ENCODE results near the gene NPAS3. TPM values are rescaled to one million over a fixed set of nuclear protein-coding genes. Genes with fewer than 3 reads are reported as not detected.

Gene NPAS3
- total RNA-seq, 3 donors from 2014 or later = 0.96 to 4.0 (median 2.0) TPM

GRCh38 chr14:32940711-32941667, 2.3 kb downstream of the NPAS3 start:
- H3K27ac ChIP-seq = peak overlapping the region in 1 of 2 donors; percentile 88
- H3K9me3 ChIP-seq = no peaks in the 10 kb centered on the region
- TF ChIP-seq POLR2AphosphoS5 (IDR thresholded peaks at IDR 0.05) (no peak), POLR2A (IDR thresholded peaks at IDR 0.05) (no peak), CTCF (IDR thresholded peaks at IDR 0.05) (no peak)
- peaks cover 0 to 3% of the 10 kb centered on the region in 2 donors for H3K4me1 ChIP-seq
- intact Hi-C loops (cut with DNase I; ENCODE audit: low total_unique reads) = no loop called here
- peaks cover 0 to 3% of the 10 kb centered on the region in 2 donors for H3K27me3 ChIP-seq
- no peak for DNase-seq (ENCODE audit: low spot score in 2 of 2)
- peak overlapping the region in 2 of 3 donors; percentile 73 to 95 for H3K4me3 ChIP-seq
- H3K36me3 ChIP-seq = no peaks in the 10 kb centered on the region

- H3K36me3 ChIP-seq = no peaks in the 10 kb centered on the region
- H3K9me3 ChIP-seq = no peaks in the 10 kb centered on the region
- H3K4me3 ChIP-seq = no peak overlapping the region
- H3K27ac ChIP-seq = no peak overlapping the region
- peaks cover 0 to 3% of the 10 kb centered on the region in 2 donors for H3K27me3 ChIP-seq
- TF ChIP-seq POLR2AphosphoS5 (IDR thresholded peaks at IDR 0.05) (no peak), POLR2A (IDR thresholded peaks at IDR 0.05) (no peak), CTCF (IDR thresholded peaks at IDR 0.05) (no peak)
- H3K4me1 ChIP-seq = peaks cover 0 to 3% of the 10 kb centered on the region in 2 donors
- no peak for DNase-seq (ENCODE audit: low spot score in 2 of 2)
- intact Hi-C loops (cut with DNase I; ENCODE audit: low total_unique reads) = no loop called here
Measured at GRCh38 chr14:32941668-32942065, 3.0 kb downstream of the NPAS3 start.

GRCh38 chr14:32947081-32947480, 8.4 kb downstream of the NPAS3 start:
- no peak for TF ChIP-seq POLR2AphosphoS5 (IDR thresholded peaks at IDR 0.05)
- no peak for TF ChIP-seq CTCF (IDR thresholded peaks at IDR 0.05)
- no peak for TF ChIP-seq POLR2A (IDR thresholded peaks at IDR 0.05)
- Histone ChIP-seq H3K4me3 (no peak overlapping the region), H3K27me3 (no peaks in the 10 kb centered on the region), H3K4me1 (no peaks in the 10 kb centered on the region), H3K36me3 (no peaks in the 10 kb centered on the region), H3K27ac (no peak overlapping the region), H3K9me3 (no peaks in the 10 kb centered on the region)
- DNase-seq (ENCODE audit: low spot score in 2 of 2) = no peak
- intact Hi-C loops (cut with DNase I; ENCODE audit: low total_unique reads) = no loop called here

GRCh38 chr14:32947792-32948191, 9.1 kb downstream of the NPAS3 start:
- DNase-seq (ENCODE audit: low spot score in 2 of 2) = no peak
- Histone ChIP-seq H3K4me3 (no peak overlapping the region), H3K4me1 (no peaks in the 10 kb centered on the region), H3K27ac (no peak overlapping the region), H3K9me3 (no peaks in the 10 kb centered on the region), H3K36me3 (no peaks in the 10 kb centered on the region), H3K27me3 (no peaks in the 10 kb centered on the region)
- intact Hi-C loops (cut with DNase I; ENCODE audit: low total_unique reads) = no loop called here
- no peak for TF ChIP-seq POLR2AphosphoS5 (IDR thresholded peaks at IDR 0.05)

GRCh38 chr14:32950584-32950983, 11.9 kb downstream of the NPAS3 start:
- H3K4me1 ChIP-seq = no peaks in the 10 kb centered on the region
- no peaks in the 10 kb centered on the region for H3K36me3 ChIP-seq
- TF ChIP-seq POLR2AphosphoS5 (IDR thresholded peaks at IDR 0.05) (no peak), CTCF (IDR thresholded peaks at IDR 0.05) (no peak), POLR2A (IDR thresholded peaks at IDR 0.05) (no peak)
- intact Hi-C loops (cut with DNase I; ENCODE audit: low total_unique reads) = no loop called here
- no peaks in the 10 kb centered on the region for H3K9me3 ChIP-seq
- no peak overlapping the region for H3K4me3 ChIP-seq
- no peaks in the 10 kb centered on the region for H3K27me3 ChIP-seq
- no peak overlapping the region for H3K27ac ChIP-seq
- no peak for DNase-seq (ENCODE audit: low spot score in 2 of 2)

Data from breast epithelium (tissue), 4 donors.